ENCODE measurements around the gene CRABP2. TPM values are rescaled to one million over a fixed set of nuclear protein-coding genes. Genes with fewer than 3 reads are reported as not detected.

Gene CRABP2
- total and polyA plus RNA-seq, 10 of the 15 experiments (the other 5 are each of a cell fraction or from before 2014, with no cell fraction given), result 0.21 to 1.3 (median 0.41) TPM

- TF ChIP-seq IKZF2 (IDR thresholded peaks at IDR 0.05) (peak; percentile 56 to 61; a peak in 3 of 4 replicates), NFXL1 (IDR thresholded peaks at IDR 0.05; ENCODE audit: borderline replicate concordance) (no peak), SP1 (IDR thresholded peaks at IDR 0.05; ENCODE audit: low read depth, low read length) (no peak), JUND (IDR thresholded peaks at IDR 0.05; ENCODE audit: low read depth, low read length) (no peak), BRCA1 (IDR thresholded peaks at IDR 0.05; ENCODE audit: low read depth, low read length) (no peak), KDM1A (IDR thresholded peaks at IDR 0.05; ENCODE audit: borderline replicate concordance) (no peak), ZNF622 (IDR thresholded peaks at IDR 0.05) (no peak), KAT2A (conservative IDR thresholded peaks at IDR 0.05; ENCODE audit: control insufficient read depth, low read depth, low read length) (no peak), CHD4 (IDR thresholded peaks at IDR 0.05) (no peak), CUX1 (IDR thresholded peaks at IDR 0.05; ENCODE audit: insufficient replicate concordance, low read depth, low read length) (no peak), NR2C2 (IDR thresholded peaks at IDR 0.05; ENCODE audit: borderline replicate concordance, control insufficient read depth, insufficient read length, low read depth) (no peak), ZZZ3 (IDR thresholded peaks at IDR 0.05; ENCODE audit: control insufficient read depth, insufficient read length, low read depth) (no peak), PAX5 (IDR thresholded peaks at IDR 0.05; ENCODE audit: borderline replicate concordance, low read depth, low read length) (peak; percentile 44; the same call in 1 of the 2 replicates), TCF12 (IDR thresholded peaks at IDR 0.05; ENCODE audit: low read depth, low read length) (peak; percentile 67; the same call in 1 of the 2 replicates), RELA (IDR thresholded peaks at IDR 0.05; ENCODE audit: borderline replicate concordance, partially characterized antibody) (peak; percentile 87), EED (IDR thresholded peaks at IDR 0.05; ENCODE audit: low read depth) (peak; percentile 50; the same call in 1 of the 2 replicates), RAD21 (IDR thresholded peaks at IDR 0.05; ENCODE audit: insufficient read depth, low read depth, low read length) (no peak), BHLHE40 (IDR thresholded peaks at IDR 0.05; ENCODE audit: borderline replicate concordance in 1 of 2, low read depth in 2 of 2, low read length in 1 of 2) (peak; percentile 30 to 56; a peak in 1 of 4 replicates), FOXM1 (IDR thresholded peaks at IDR 0.05; ENCODE audit: low read depth, low read length) (no peak), MXI1 (IDR thresholded peaks at IDR 0.05; ENCODE audit: low read depth, low read length) (peak; percentile 98), NFYB (IDR thresholded peaks at IDR 0.05; ENCODE audit: insufficient read depth, low read depth, low read length) (no peak)
- TF ChIP-seq, protein P1, sequence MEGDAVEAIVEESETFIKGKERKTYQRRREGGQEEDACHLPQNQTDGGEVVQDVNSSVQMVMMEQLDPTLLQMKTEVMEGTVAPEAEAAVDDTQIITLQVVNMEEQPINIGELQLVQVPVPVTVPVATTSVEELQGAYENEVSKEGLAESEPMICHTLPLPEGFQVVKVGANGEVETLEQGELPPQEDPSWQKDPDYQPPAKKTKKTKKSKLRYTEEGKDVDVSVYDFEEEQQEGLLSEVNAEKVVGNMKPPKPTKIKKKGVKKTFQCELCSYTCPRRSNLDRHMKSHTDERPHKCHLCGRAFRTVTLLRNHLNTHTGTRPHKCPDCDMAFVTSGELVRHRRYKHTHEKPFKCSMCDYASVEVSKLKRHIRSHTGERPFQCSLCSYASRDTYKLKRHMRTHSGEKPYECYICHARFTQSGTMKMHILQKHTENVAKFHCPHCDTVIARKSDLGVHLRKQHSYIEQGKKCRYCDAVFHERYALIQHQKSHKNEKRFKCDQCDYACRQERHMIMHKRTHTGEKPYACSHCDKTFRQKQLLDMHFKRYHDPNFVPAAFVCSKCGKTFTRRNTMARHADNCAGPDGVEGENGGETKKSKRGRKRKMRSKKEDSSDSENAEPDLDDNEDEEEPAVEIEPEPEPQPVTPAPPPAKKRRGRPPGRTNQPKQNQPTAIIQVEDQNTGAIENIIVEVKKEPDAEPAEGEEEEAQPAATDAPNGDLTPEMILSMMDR (IDR thresholded peaks at IDR 0.05 in 2 of 3, conservative IDR thresholded peaks at IDR 0.05 in 1 of 3; ENCODE audit: control insufficient read depth in 2 of 3, extremely low read depth in 1 of 3, insufficient read depth in 1 of 3, low read depth in 3 of 3, low read length in 3 of 3), result no peak
Observed at GRCh38 chr1:156740741-156741480, 35.5 kb upstream of the CRABP2 start, which contains the start of gene MRPL24 (continued).

Measured in GM12878 (cell line).